Heart right ventricle (tissue), 16 donors: ENCODE results near the gene LIF. TPM values are rescaled to one million over a fixed set of nuclear protein-coding genes. Genes with fewer than 3 reads are reported as not detected.

Source experiments
- ATAC-seq, 8 donors: fragments of 200-7000 bp; cut with Tn5 transposase; one replicate each; pipeline ENCODE4 v1.9.1; 2020; ENCODE audit warnings: mild to moderate bottlenecking in 8 of 8, moderate library complexity in 8 of 8, moderate number of reproducible peaks in 1 of 8
- DNase-seq, 2 donors: peaks; one replicate each; pipeline ENCODE4 v3.0.0-alpha.2; 2020
- H3K27ac ChIP-seq, 10 donors: fragments of 200-600 bp; sonication (generic) in 2 of 10; one replicate each; pipeline versions ENCODE4 v1.5.0 to v1.8.0; 2020 to 2022; ENCODE audit warnings: mild to moderate bottlenecking in 3 of 10
- H3K27me3 ChIP-seq, 7 donors: fragments of 200-600 bp; one replicate each; pipeline ENCODE4 v1.8.0; 2021 to 2022; ENCODE audit warnings: mild to moderate bottlenecking in 2 of 7
- H3K36me3 ChIP-seq, 9 donors: fragments of 200-600 bp; sonication (generic) in 1 of 9; one replicate each; pipeline versions ENCODE4 v1.5.0 to v1.8.0; 2020 to 2022; ENCODE audit warnings: mild to moderate bottlenecking in 2 of 9
- H3K4me1 ChIP-seq, 9 donors: fragments of 200-600 bp; sonication (generic) in 1 of 9; one replicate each; pipeline versions ENCODE4 v1.5.0 to v1.8.0; 2020 to 2022; ENCODE audit warnings: mild to moderate bottlenecking in 4 of 9
- H3K4me3 ChIP-seq, 10 donors: fragments of 200-600 bp; sonication (generic) in 2 of 10; one replicate each; pipeline versions ENCODE4 v1.5.0 to v1.8.0; 2020 to 2022; ENCODE audit warnings: mild to moderate bottlenecking in 7 of 10, moderate library complexity in 2 of 10
- H3K9me3 ChIP-seq, 11 donors: fragments of 200-600 bp in 10 of 11; sonication (generic) in 2 of 11; one replicate each; pipeline versions ENCODE4 v1.5.0 to v1.8.0; 2013 to 2022; ENCODE audit warnings: mild to moderate bottlenecking in 2 of 11, control low read depth in 1 of 11, moderate library complexity in 1 of 11
- CTCF ChIP-seq, 9 donors: fragments of 200-600 bp; sonication (generic) in 2 of 9; IDR thresholded peaks; one replicate each; pipeline versions ENCODE4 v1.5.0 to v1.8.0; 2021 to 2022; ENCODE audit warnings: antibody characterized with exemption in 9 of 9, mild to moderate bottlenecking in 5 of 9, moderate library complexity in 1 of 9
- WGBS, 2 donors: extraction: QIAGEN DNeasy Blood & Tissue Kit; methylation state at CpG; one replicate each; pipeline ENCODE4 v1.1.7; 2013; ENCODE audit warnings: inconsistent platforms in 1 of 2; 5-methylcytosine and 5-hydroxymethylcytosine counted together
- intact Hi-C, 10 donors: fragments of 100-400 bp; cut with DNase I; formaldehyde crosslinking; loops; one replicate each; pipeline versions ENCODE4 v1.11.1 to v1.14.2; 2022
- polyA plus RNA-seq, 2 donors: library from polyadenylated mRNA; stranded (reverse); fragments of 200-250 nt; gene quantifications; one replicate each; pipeline ENCODE4 v1.2.3, GENCODE V29; 2013
- total RNA-seq, 10 donors: library from RNA; stranded (reverse); fragmentation: NEBNext Ultra II Directional in 3 of 10; extraction: Animal tissue kit (Norgen Biotek cat#: 25700) in 3 of 10; gene quantifications; one replicate each; pipeline versions ENCODE4 v1.2.1 to v1.2.4, GENCODE V29; 2021 to 2023
- donor health status: Arrhythmogenic right ventricular cardiomyopathy.
- donor health status: ischemic (EF 13 %, LVEDD 7.1; RV severe dilation, severe dysfunction).
- donor health status: healthy with polysubstance abuse.
- donor health status: DM: no; HTN: yes; CAD: no.
- donor health status: DM: no; HTN: no; CAD: no.
- donor health status: ischemic (EF 25% LVEDD 6.9; RV normal size, moderate dysfunction).
- donor health status: ischemic (EF 25% LVEDD 5.7; RV mildly dilated, moderate dysfunction).
- donor health status: healthy.
- donor health status: DM: yes; HTN: yes; CAD: no.
- donor health status: Ischemic cardiomyopathy.
- donor health status: ischemic (EF 35%, LVEDD 5.7; RV mildly dilated, moderate dysfunction).
- donor health status: nonischemic (EF 11% LVEDD 7.7; RV severe dilation, severe dysfunction).
- donor health status: DM: yes; HTN: yes; CAD: no.
- donor health status: PGD.
- donor health status: ischemic (EF 29% LVEDD 5.4; RV normal size, mild dysfunction).
- donor health status: nonischemic (EF 23%, LVEDD 6.1; RV moderate dilation, normal function).

LIF gene
- total and polyA plus RNA-seq, 12 donors: 0.17 to 8.8 (median 0.53) TPM

GRCh38 chr22:30290342-30291057 is 43.9 kb upstream of the LIF start:
- Histone ChIP-seq H3K36me3 (peaks cover 0 to 51% (median 23%) of the 10 kb centered on the region in 9 donors), H3K4me1 (peaks cover 17 to 49% (median 39%) of the 10 kb centered on the region in 9 donors), H3K9me3 (no peaks in the 10 kb centered on the region), H3K27ac (peak overlapping the region; percentile 83 to 98 (median 93)), H3K4me3 (peak overlapping the region in 7 of 10 donors; percentile 12 to 99 (median 87)), H3K27me3 (no peaks in the 10 kb centered on the region)
- DNase-seq: peak in 1 of 2 donors; percentile 17
- ATAC-seq: peak; percentile 3 to 46 (median 25)
- no peak for TF ChIP-seq CTCF (IDR thresholded peaks at IDR 0.05)
- intact Hi-C loops: loop anchor here in 2 of 10 donors (2.0 kb wide), 1 partner anchor 14 kb away; no protein-coding TSS in a partner anchor
- WGBS, 2 donors: 33 to 44% methylated on average over 3 of the region's 3 CpGs

- DNase-seq (no peak), ATAC-seq (peak; percentile 0 to 15 (median 6))
- TF ChIP-seq CTCF (IDR thresholded peaks at IDR 0.05): no peak
- Histone ChIP-seq H3K27me3 (no peaks in the 10 kb centered on the region), H3K4me1 (peaks cover 17 to 49% (median 39%) of the 10 kb centered on the region in 9 donors), H3K4me3 (peak overlapping the region in 9 of 10 donors; percentile 12 to 99 (median 94)), H3K9me3 (no peaks in the 10 kb centered on the region), H3K27ac (peak overlapping the region; percentile 83 to 98 (median 93)), H3K36me3 (peaks cover 0 to 51% (median 29%) of the 10 kb centered on the region in 9 donors)
- intact Hi-C loops: loop anchor here in 9 of 10 donors (1.0 to 10.0 kb wide), 12 partner anchors 15 to 97 kb away; partner anchors contain the start of genes TBC1D10A (in 7 of the 9), SF3A1 (in 6 of the 9), CCDC157 (in 3 of the 9) and RNF215 (in 3 of the 9)
- 21 to 27% methylated on average over 12 of the region's 12 CpGs for WGBS, 2 donors
Measured at GRCh38 chr22:30289980-30290313, 43.4 kb upstream of the LIF start.

GRCh38 chr22:30289141-30289979 is 42.8 kb upstream of the LIF start, which contains the start of gene CASTOR1:
Gene CASTOR1 (minus strand): TSS chr22:30289505. CDS start chr22:30289497, 8 bp downstream.
- Histone ChIP-seq H3K36me3 (peaks cover 0 to 51% (median 31%) of the 10 kb centered on the region in 9 donors), H3K27me3 (no peaks in the 10 kb centered on the region), H3K4me3 (peak within 1 kb of the TSS; percentile 56 to 99 (median 92)), H3K27ac (peak within 1 kb of the TSS; percentile 83 to 98 (median 93)), H3K9me3 (no peaks in the 10 kb centered on the region), H3K4me1 (peaks cover 17 to 49% (median 39%) of the 10 kb centered on the region in 9 donors)
- DNase-seq: peak; percentile 99
- 1% methylated on average over 84 to 85 of the region's 85 CpGs for WGBS, 2 donors
- intact Hi-C loops: loop anchor here in 9 of 10 donors (1.0 to 10.0 kb wide), 11 partner anchors 37 to 98 kb away; partner anchors contain the start of genes TBC1D10A (in 7 of the 9), SF3A1 (in 6 of the 9), CCDC157 (in 3 of the 9) and RNF215 (in 3 of the 9)
- peak; percentile 87 to 92 (median 91) for ATAC-seq
- peak in 1 of 9 donors; percentile 6 for TF ChIP-seq CTCF (IDR thresholded peaks at IDR 0.05)
